Astrocyte (in vitro differentiated cells and primary cell): Measurements from ENCODE around the gene CAPN11. TPM values are rescaled to one million over a fixed set of nuclear protein-coding genes. Genes with fewer than 3 reads are reported as not detected.

Experiments
- DNase-seq: peaks from one replicate; pipeline ENCODE4 v3.0.0-alpha.2; 2010; ENCODE audit warnings: low read depth
- FAIRE-seq: peaks from 2 replicates; lab custom pipeline; 2011; peaks lifted over from hg19 to GRCh38; lab: Jason Lieb, UNC
- H2AFZ ChIP-seq: 2 replicates; pipeline ENCODE4 v1.6.0; 2012; ENCODE audit warnings: low read depth, low read length, inconsistent platforms
- H3K27ac ChIP-seq: 2 replicates; pipeline ENCODE4 v1.5.1; 2011; ENCODE audit warnings: low read depth, low read length, inconsistent platforms
- H3K27me3 ChIP-seq: 2 replicates; pipeline ENCODE4 v1.6.0; 2011; ENCODE audit warnings: low read length, inconsistent platforms; ENCODE audit not compliant: insufficient read depth
- H3K36me3 ChIP-seq: 2 replicates; pipeline ENCODE4 v1.5.1; 2011; ENCODE audit warnings: low read length, inconsistent platforms; ENCODE audit not compliant: insufficient read depth
- H3K4me1 ChIP-seq: 2 replicates; pipeline ENCODE4 v1.5.1; 2011; ENCODE audit warnings: low read length, inconsistent platforms; ENCODE audit not compliant: insufficient read depth
- H3K4me2 ChIP-seq: 2 replicates; pipeline ENCODE4 v1.6.0; 2012; ENCODE audit warnings: low read length, inconsistent platforms
- H3K4me3 ChIP-seq: 2 replicates; pipeline ENCODE4 v1.5.1; 2011; ENCODE audit warnings: low read depth, mild to moderate bottlenecking, low read length, inconsistent platforms; ENCODE audit not compliant: insufficient read depth
- H3K79me2 ChIP-seq: 2 replicates; pipeline ENCODE4 v1.6.0; 2012; ENCODE audit warnings: mild to moderate bottlenecking, low read length, inconsistent platforms; ENCODE audit not compliant: insufficient read depth
- H3K9ac ChIP-seq: 2 replicates; pipeline ENCODE4 v1.6.0; 2012; ENCODE audit warnings: mild to moderate bottlenecking, low read length, inconsistent platforms
- H3K9me3 ChIP-seq: 2 replicates; pipeline ENCODE4 v1.5.1; 2012; ENCODE audit warnings: low read depth, mild to moderate bottlenecking, low read length, inconsistent platforms; ENCODE audit not compliant: insufficient read depth
- H4K20me1 ChIP-seq: 2 replicates; pipeline ENCODE4 v1.6.0; 2012; ENCODE audit warnings: low read length, inconsistent platforms; ENCODE audit not compliant: insufficient read depth
- H3K27ac Mint-ChIP-seq: one replicate; pipeline ENCODE4 v1.8.0; 2021; ENCODE audit warnings: mild to moderate bottlenecking, mixed read lengths; ENCODE audit not compliant: unreplicated experiment
- H3K27me3 Mint-ChIP-seq: one replicate; pipeline ENCODE4 v1.8.0; 2021; ENCODE audit warnings: low read depth, mixed read lengths; ENCODE audit not compliant: unreplicated experiment
- H3K36me3 Mint-ChIP-seq: one replicate; pipeline ENCODE4 v1.8.0; 2021; ENCODE audit warnings: low read depth, mixed read lengths; ENCODE audit not compliant: unreplicated experiment
- H3K4me1 Mint-ChIP-seq: one replicate; pipeline ENCODE4 v1.8.0; 2021; ENCODE audit warnings: low read depth, mixed read lengths; ENCODE audit not compliant: unreplicated experiment
- H3K4me3 Mint-ChIP-seq: one replicate; pipeline ENCODE4 v1.8.0; 2021; ENCODE audit warnings: mild to moderate bottlenecking, moderate library complexity, mixed read lengths; ENCODE audit not compliant: unreplicated experiment
- H3K9me3 Mint-ChIP-seq: one replicate; pipeline ENCODE4 v1.8.0; 2021; ENCODE audit warnings: mild to moderate bottlenecking, mixed read lengths; ENCODE audit not compliant: unreplicated experiment
- EZH2 ChIP-seq: IDR thresholded peaks from 2 replicates; pipeline ENCODE4 v1.6.1; 2012; ENCODE audit warnings: mild to moderate bottlenecking, low read length, inconsistent platforms; ENCODE audit not compliant: insufficient read depth
- total RNA-seq: library from RNA; stranded (reverse); gene quantifications from 2 replicates; pipeline ENCODE4 v1.2.1, GENCODE V29; 2021
- TF ChIP-seq, protein P1 (sequence below): IDR thresholded peaks from 2 replicates; pipeline ENCODE4 v1.5.1; 2011; ENCODE audit warnings: low read depth, mild to moderate bottlenecking, inconsistent platforms, low read length, moderate library complexity; ENCODE audit not compliant: insufficient read depth

The CAPN11 gene
- total RNA-seq, 1 donor from 2014 or later = not detected

DNA sequence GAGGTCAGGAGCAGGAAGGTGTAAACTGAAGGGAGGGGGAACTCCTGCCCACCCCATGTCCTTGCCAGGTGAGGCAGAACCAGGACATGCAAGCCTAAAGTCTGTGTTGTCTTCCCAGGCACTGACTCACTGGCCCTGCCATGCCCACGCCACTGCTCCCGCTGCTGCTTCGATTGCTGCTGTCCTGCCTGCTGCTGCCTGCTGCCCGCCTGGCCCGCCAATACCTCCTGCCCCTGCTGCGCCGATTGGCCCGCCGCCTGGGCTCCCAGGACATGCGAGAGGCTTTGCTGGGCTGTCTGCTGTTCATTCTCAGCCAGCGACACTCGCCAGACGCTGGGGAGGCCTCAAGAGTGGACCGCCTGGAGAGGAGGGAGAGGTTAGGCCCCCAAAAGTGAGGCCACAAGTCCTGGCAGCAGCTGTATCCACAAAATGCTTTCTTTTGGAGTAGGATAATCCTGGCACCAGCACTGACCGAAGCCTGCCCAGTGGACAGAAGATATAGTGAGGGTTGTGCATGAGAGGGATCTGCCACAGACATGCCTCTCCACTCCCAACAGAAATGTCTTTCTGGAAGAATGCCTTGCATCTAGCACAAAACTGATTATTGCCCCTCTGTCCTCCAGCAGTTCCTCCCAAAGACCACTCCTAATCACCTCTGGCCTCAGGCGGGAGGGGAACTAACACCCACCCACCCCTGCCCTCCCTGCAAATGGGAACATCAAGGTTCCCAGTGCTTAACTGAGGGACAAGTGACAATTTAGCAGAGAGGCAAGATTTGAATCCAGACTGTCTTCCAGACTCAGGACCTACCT, 58.9 kb downstream of the CAPN11 start:
- no peak overlapping the region for H3K27ac Mint-ChIP-seq
- Histone ChIP-seq H3K27ac (no peak overlapping the region), H2AFZ (peak overlapping the region; percentile 64), H3K4me1 (peaks cover 26% of the 10 kb centered on the region), H3K9me3 (no peaks in the 10 kb centered on the region), H3K4me2 (peak overlapping the region; percentile 31), H3K27me3 (peaks cover 6% of the 10 kb centered on the region), H3K4me3 (no peak overlapping the region), H3K79me2 (no peaks in the 10 kb centered on the region), H4K20me1 (no peaks in the 10 kb centered on the region), H3K9ac (no peak overlapping the region), H3K36me3 (no peaks in the 10 kb centered on the region)
- no peaks in the 10 kb centered on the region for H3K36me3 Mint-ChIP-seq
- H3K9me3 Mint-ChIP-seq = no peaks in the 10 kb centered on the region
- H3K4me1 Mint-ChIP-seq = peaks cover 15% of the 10 kb centered on the region
- H3K27me3 Mint-ChIP-seq = peaks cover 25% of the 10 kb centered on the region
- TF ChIP-seq, protein P1, sequence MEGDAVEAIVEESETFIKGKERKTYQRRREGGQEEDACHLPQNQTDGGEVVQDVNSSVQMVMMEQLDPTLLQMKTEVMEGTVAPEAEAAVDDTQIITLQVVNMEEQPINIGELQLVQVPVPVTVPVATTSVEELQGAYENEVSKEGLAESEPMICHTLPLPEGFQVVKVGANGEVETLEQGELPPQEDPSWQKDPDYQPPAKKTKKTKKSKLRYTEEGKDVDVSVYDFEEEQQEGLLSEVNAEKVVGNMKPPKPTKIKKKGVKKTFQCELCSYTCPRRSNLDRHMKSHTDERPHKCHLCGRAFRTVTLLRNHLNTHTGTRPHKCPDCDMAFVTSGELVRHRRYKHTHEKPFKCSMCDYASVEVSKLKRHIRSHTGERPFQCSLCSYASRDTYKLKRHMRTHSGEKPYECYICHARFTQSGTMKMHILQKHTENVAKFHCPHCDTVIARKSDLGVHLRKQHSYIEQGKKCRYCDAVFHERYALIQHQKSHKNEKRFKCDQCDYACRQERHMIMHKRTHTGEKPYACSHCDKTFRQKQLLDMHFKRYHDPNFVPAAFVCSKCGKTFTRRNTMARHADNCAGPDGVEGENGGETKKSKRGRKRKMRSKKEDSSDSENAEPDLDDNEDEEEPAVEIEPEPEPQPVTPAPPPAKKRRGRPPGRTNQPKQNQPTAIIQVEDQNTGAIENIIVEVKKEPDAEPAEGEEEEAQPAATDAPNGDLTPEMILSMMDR = no peak
- TF ChIP-seq EZH2 = no peak
- FAIRE-seq = no peak
- H3K4me3 Mint-ChIP-seq = no peak overlapping the region
- DNase-seq = peak; percentile 25

DNA sequence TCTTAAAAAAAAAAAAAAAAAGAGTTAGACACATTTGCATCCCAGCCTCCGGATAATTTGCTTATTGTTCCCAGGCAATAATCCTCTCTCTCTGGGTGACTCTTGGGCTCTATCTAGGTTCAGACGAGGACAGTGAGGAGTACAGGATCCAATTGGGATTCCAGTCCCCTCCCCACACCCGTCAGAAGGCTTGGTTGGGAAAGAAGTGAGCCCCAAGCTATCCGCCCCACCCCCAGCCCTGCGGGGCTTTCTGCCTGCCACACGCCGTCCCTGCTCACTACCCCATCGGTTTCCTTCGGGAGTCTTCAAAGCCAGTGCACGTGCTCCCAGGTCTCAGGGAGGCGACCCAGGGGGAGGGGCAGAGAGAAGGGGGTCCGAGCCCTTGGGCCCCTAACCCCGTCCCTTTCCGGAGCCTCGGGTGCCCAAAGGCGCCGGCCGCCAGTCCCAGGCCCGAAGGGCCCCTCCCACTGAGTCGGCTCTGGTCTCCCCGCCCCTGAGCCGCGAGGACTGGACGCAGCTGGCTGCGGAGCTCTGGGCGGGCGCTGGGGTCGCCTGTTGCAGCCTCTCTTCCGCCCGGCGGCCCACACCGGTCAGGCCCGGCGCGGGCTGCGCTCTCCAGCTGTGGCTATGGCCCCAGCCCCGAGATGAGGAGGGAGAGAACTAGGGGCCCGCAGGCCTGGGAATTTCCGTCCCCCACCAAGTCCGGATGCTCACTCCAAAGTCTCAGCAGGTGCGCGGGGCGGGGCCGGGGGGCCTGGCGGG, 60.6 kb downstream of the CAPN11 start:
- Histone ChIP-seq H3K4me1 (peaks cover 39% of the 10 kb centered on the region), H3K79me2 (no peaks in the 10 kb centered on the region), H3K4me2 (peak overlapping the region; percentile 84), H3K9me3 (no peaks in the 10 kb centered on the region), H4K20me1 (peaks cover under 1% of the 10 kb centered on the region), H3K36me3 (no peaks in the 10 kb centered on the region), H3K9ac (peak overlapping the region; percentile 28), H3K27ac (no peak overlapping the region), H3K27me3 (peaks cover 2% of the 10 kb centered on the region), H3K4me3 (peak overlapping the region; percentile 51), H2AFZ (peak overlapping the region; percentile 83)
- Mint-ChIP-seq H3K4me3 (peak overlapping the region; percentile 74), H3K36me3 (no peaks in the 10 kb centered on the region), H3K27me3 (peaks cover 21% of the 10 kb centered on the region), H3K4me1 (peaks cover 21% of the 10 kb centered on the region), H3K27ac (no peak overlapping the region), H3K9me3 (no peaks in the 10 kb centered on the region)
- peak; percentile 29 for DNase-seq
- no peak for TF ChIP-seq EZH2
- TF ChIP-seq, protein P1 = no peak
- FAIRE-seq = no peak
